GM12892 (cell line): ENCODE measurements around the gene MAP3K6.

Experiments
- POLR2A ChIP-seq: IDR thresholded peaks from 2 replicates; pipeline ENCODE4 v1.6.1; 2011; ENCODE audit warnings: low read depth, low read length, control low read depth
- POLR2AphosphoS5 ChIP-seq: IDR thresholded peaks from 2 replicates; pipeline ENCODE4 v1.6.1; 2011; ENCODE audit warnings: low read depth, low read length, control low read depth
- TAF1 ChIP-seq: IDR thresholded peaks from 2 replicates; pipeline ENCODE4 v1.6.1; 2011; ENCODE audit warnings: low read depth, mild to moderate bottlenecking, control low read depth, low read length, borderline replicate concordance

GRCh38 chr1:27350663-27351540, 15.9 kb downstream of the MAP3K6 start:
- TF ChIP-seq POLR2A (no peak), POLR2AphosphoS5 (no peak), TAF1 (no peak)
